Activated CD4-positive, alpha-beta T cell treated with anti-CD3 and anti-CD28 coated beads, Interleukin-2, amount 10 ng/mL, durations not matched to agents 7 days and 5 days (primary cell): ENCODE measurements around the gene SLC25A13. TPM values are rescaled to one million over a fixed set of nuclear protein-coding genes. Genes with fewer than 3 reads are reported as not detected.

Experiments used
- CTCF ChIA-PET: fragments of 350-600 bp; sonication (Branson Sonifier 250); formaldehyde crosslinking; loops from one replicate; lab custom pipeline; 2021; ENCODE audit warnings: antibody characterized with exemption; lab: Charles Lee
- POLR2A ChIA-PET: fragments of 350-600 bp; sonication (Branson Sonifier 250); formaldehyde crosslinking; loops from one replicate; lab custom pipeline; 2021; ENCODE audit warnings: antibody characterized with exemption; lab: Charles Lee
- DNase-seq: peaks from one replicate; pipeline ENCODE4 v3.0.0-alpha.2; 2020
- H3K27ac Mint-ChIP-seq: one replicate; pipeline ENCODE4 v1.8.0; 2021; ENCODE audit warnings: mild to moderate bottlenecking, moderate library complexity, mixed read lengths
- H3K27me3 Mint-ChIP-seq: one replicate; pipeline ENCODE4 v1.8.0; 2021; ENCODE audit warnings: mixed read lengths
- H3K36me3 Mint-ChIP-seq: one replicate; pipeline ENCODE4 v1.8.0; 2021; ENCODE audit warnings: low read depth, mixed read lengths
- H3K4me1 Mint-ChIP-seq: one replicate; pipeline ENCODE4 v1.8.0; 2021; ENCODE audit warnings: mixed read lengths
- H3K4me3 Mint-ChIP-seq: one replicate; pipeline ENCODE4 v1.8.0; 2021; ENCODE audit warnings: mild to moderate bottlenecking, moderate library complexity, mixed read lengths
- H3K9me3 Mint-ChIP-seq: one replicate; pipeline ENCODE4 v1.8.0; 2021; ENCODE audit warnings: mixed read lengths
- total RNA-seq, 2 experiments: library from RNA; stranded (reverse); gene quantifications; one replicate each; pipeline ENCODE4 v1.2.3, GENCODE V29; 2021

The SLC25A13 gene
- total RNA-seq, 2 experiments from 2014 or later, result 7.4 to 8.8 TPM

DNA sequence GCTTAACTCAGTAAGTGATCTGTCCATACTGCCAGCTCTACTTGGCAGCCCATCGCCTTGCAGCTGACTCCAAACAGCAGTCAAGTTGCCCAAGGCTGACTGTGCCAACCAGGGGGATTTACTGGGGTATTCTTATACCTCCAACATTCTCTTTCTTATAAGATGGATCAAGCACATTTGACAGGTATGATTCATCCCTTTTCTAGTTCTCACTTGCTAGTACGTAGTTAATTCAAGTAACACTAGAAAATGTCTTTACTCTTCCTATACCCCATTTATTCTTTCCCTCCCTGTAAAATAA, 77.0 kb downstream of the SLC25A13 start:
- no peaks in the 10 kb centered on the region for H3K36me3 Mint-ChIP-seq
- H3K4me1 Mint-ChIP-seq, result no peaks in the 10 kb centered on the region
- POLR2A ChIA-PET, result no interaction called here
- DNase-seq, result no peak
- no peaks in the 10 kb centered on the region for H3K9me3 Mint-ChIP-seq
- H3K27me3 Mint-ChIP-seq, result no peaks in the 10 kb centered on the region
- no peak overlapping the region for H3K27ac Mint-ChIP-seq
- CTCF ChIA-PET, result no interaction called here
- no peak overlapping the region for H3K4me3 Mint-ChIP-seq

DNA sequence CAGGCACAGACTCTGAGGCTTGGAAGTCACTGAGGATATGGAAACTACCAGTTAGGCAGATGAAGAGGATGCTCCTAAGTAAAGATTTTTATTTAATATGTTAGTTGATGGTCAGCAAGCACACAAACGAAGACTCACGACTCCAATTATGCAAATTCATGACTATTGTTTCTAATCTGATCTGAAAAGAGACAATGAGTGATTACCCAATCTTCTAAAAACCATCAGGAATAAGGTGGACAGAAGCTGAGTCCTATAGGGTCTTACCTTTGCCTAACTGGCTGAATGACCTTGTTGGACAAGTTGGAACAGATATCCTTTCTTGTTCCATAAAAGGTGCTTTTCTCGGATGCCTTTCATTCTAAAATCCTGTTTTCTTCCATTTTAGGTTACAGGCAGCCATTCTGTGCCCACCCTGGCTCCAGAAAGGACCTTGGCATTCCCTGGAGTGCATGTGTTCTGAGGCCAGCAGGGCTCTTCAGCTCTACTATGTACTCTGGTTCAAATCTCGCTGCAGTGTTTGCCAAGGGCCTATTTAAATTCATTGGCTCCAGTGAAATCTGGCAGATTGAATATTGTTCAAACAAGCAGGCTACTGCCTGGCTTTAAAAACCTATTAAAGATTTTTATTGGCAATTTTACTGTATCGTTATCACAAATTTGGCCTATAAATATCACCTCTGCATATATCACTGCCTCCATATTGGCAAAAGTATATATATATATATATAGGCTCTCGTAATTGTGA, 77.5 kb downstream of the SLC25A13 start:
- Mint-ChIP-seq H3K27ac (no peak overlapping the region), H3K9me3 (no peaks in the 10 kb centered on the region), H3K4me3 (no peak overlapping the region), H3K27me3 (no peaks in the 10 kb centered on the region), H3K36me3 (no peaks in the 10 kb centered on the region), H3K4me1 (no peaks in the 10 kb centered on the region)
- DNase-seq, result no peak
- ChIA-PET CTCF (no interaction called here), POLR2A (no interaction called here)

DNA sequence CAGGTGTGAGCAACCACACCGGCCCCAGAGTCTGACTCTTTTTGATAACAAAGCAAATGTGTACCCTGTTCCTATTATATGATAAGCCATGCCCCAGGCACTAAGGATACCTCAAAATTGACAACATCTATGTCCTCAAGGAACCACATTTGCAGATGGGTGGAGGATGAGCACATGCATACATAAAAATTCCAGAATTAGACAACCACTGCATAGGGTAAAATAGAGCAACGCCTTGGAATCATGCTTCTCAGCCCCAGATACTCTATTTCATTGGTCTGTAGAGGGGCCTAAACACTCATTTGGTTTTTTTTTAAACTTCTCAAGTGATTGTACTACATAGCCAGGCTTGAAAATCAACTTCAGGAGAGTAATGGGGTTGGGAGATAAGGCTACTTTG, 78.7 kb downstream of the SLC25A13 start:
- H3K4me1 Mint-ChIP-seq, result no peaks in the 10 kb centered on the region
- no peak for DNase-seq
- H3K4me3 Mint-ChIP-seq, result no peak overlapping the region
- ChIA-PET CTCF (no interaction called here), POLR2A (no interaction called here)
- H3K9me3 Mint-ChIP-seq, result no peaks in the 10 kb centered on the region
- no peaks in the 10 kb centered on the region for H3K36me3 Mint-ChIP-seq
- no peak overlapping the region for H3K27ac Mint-ChIP-seq
- H3K27me3 Mint-ChIP-seq, result no peaks in the 10 kb centered on the region

DNA sequence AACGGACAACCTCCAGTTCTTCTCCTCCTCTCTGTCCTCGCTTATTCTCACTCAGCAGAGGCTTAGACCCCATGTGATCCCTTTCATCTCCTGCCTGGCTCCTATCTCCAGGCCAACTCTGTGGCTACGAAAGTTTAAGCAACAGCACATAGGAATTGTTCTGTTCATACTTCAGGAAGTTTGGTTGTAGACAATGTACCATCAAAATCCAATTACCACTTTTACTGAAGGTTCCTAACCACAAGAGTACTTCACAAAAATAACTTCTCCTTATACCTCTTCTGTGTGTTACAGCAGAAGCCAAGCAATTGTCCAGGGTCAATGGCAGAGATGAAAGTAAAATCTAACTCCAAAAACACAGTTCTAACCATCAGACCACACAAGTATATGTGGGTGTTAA, 80.0 kb downstream of the SLC25A13 start:
- no peaks in the 10 kb centered on the region for H3K9me3 Mint-ChIP-seq
- no peaks in the 10 kb centered on the region for H3K27me3 Mint-ChIP-seq
- no peaks in the 10 kb centered on the region for H3K36me3 Mint-ChIP-seq
- H3K27ac Mint-ChIP-seq, result no peak overlapping the region
- DNase-seq, result no peak
- no peaks in the 10 kb centered on the region for H3K4me1 Mint-ChIP-seq
- no peak overlapping the region for H3K4me3 Mint-ChIP-seq
- ChIA-PET POLR2A (no interaction called here), CTCF (no interaction called here)

DNA sequence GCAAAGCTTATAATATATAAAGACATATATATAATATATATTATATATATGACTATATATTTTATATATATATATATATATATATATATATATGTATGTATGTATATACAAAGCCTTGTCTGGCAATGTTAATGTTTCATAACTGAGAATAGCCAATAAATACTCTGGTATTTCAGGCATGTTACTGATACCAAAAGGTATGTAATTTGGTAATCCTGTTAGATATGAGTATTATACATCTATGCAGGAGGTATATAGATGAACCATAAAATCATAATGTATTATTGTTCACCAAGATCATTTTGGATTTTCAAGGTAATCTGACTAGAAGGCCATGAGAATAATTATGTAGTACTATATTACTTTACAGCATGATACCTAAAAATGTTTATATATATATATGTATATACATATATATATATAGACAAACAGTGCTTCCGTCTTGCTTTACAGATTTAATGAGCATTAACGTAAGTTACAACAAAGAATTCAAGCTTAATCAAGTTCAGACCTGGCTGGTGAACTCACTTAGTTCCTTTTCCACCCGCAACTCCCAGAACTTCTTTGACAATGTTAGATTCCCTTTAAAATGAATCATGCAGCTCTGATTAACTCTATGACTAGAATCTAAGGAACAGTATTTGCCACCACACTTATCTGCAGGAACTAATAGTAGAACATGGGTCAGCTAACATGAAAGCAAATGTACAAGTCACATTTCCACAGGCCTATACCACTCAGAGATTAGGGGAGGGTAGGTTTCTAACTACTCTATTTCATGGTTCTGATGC, 82.7 kb downstream of the SLC25A13 start:
- Mint-ChIP-seq H3K27ac (no peak overlapping the region), H3K4me3 (no peak overlapping the region), H3K4me1 (no peaks in the 10 kb centered on the region), H3K36me3 (no peaks in the 10 kb centered on the region), H3K27me3 (no peaks in the 10 kb centered on the region), H3K9me3 (no peaks in the 10 kb centered on the region)
- CTCF ChIA-PET, result no interaction called here
- POLR2A ChIA-PET, result no interaction called here
- no peak for DNase-seq

DNA sequence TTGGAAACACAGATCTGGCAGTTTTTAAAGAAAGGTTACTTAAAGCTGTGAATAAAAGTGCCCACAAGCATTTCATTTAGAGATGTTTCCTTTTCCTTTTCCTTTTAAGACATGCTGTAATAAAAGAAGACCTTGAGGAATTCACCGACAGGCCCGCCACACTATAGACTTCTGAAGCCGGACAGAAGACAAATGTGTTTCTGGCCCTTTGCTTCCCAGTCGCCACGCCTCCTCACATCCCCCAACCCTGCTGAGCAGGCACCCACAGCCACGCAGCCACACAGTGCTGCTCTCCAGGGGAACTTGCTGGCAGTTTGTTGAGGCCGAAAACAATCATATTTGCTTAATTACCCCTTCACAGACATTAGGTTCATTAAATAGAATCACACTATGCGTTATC, 83.4 kb downstream of the SLC25A13 start:
- CTCF ChIA-PET, result no interaction called here

DNA sequence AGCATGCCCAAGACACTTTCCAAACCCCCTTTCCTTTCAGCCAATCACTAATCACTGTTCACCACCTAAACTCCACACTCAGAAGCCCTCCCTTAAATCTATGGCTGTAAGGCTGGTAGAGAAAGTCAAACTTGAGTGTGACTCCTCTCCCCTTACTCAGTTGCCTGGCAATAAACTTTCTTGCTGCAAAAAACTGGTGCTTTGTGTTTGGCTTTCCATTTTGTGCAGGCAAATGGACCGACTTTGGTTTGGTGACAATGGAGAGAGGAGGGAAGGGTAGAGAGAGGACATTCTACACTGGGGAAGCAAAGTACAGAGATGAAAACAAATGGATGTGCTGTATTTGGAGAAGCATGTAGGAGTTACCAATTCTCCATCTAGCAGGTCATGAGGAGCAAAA, 84.9 kb downstream of the SLC25A13 start:
- CTCF ChIA-PET, result no interaction called here
- Mint-ChIP-seq H3K36me3 (no peaks in the 10 kb centered on the region), H3K4me3 (no peak overlapping the region)

More for the DNA sequence above, 83.4 kb downstream of the SLC25A13 start:
- Mint-ChIP-seq H3K4me1 (no peaks in the 10 kb centered on the region), H3K4me3 (no peak overlapping the region), H3K9me3 (no peaks in the 10 kb centered on the region), H3K27ac (no peak overlapping the region), H3K27me3 (no peaks in the 10 kb centered on the region), H3K36me3 (no peaks in the 10 kb centered on the region)
- no peak for DNase-seq
- POLR2A ChIA-PET, result no interaction called here

DNA sequence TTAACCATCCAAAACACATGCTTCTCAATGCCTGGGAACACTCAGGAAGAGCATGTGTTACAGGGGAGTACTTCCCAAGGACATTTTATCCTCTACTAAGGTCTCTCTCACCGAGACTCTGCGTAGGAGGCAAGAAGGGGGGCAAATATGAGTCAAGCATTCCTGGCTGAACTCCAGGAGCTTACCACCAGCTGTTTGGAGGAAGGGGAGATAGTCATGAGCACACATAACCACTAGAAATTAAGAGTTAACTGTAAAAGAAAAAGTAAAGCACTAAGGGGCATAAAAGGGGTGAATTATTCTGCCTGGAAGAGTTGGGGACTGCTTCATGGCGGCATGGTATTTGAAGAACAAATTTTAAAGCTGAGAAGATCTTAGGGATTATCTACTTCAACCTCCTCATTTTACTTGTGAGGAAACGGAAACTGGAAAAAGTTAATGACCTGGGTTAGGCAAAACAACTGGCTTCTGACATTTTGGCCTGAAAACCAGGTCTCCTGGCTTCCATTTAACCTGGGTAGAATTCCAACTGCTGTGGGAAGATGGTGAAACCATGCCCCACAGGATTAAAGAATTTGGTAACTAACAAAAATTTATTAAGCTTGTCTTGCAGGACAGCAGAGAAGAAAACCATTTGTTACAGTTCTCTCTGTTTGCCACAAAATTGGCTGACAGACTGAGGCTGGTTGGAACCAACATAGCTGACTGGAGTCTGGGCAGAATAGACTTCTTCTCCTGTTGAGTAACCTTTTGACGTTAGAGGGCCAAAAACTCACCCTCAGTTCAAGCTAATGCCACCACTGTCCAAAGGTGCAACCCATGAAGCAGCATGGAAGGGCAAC, 85.5 kb downstream of the SLC25A13 start:
- Mint-ChIP-seq H3K4me1 (no peaks in the 10 kb centered on the region), H3K4me3 (no peak overlapping the region), H3K36me3 (peaks cover 2% of the 10 kb centered on the region), H3K27me3 (no peaks in the 10 kb centered on the region), H3K9me3 (no peaks in the 10 kb centered on the region), H3K27ac (no peak overlapping the region)
- CTCF ChIA-PET, result no interaction called here
- no peak for DNase-seq
- POLR2A ChIA-PET, result no interaction called here

More for the DNA sequence above, 84.9 kb downstream of the SLC25A13 start:
- POLR2A ChIA-PET, result no interaction called here
- Mint-ChIP-seq H3K9me3 (no peaks in the 10 kb centered on the region), H3K27ac (no peak overlapping the region), H3K27me3 (no peaks in the 10 kb centered on the region), H3K4me1 (no peaks in the 10 kb centered on the region)
- DNase-seq, result no peak

DNA sequence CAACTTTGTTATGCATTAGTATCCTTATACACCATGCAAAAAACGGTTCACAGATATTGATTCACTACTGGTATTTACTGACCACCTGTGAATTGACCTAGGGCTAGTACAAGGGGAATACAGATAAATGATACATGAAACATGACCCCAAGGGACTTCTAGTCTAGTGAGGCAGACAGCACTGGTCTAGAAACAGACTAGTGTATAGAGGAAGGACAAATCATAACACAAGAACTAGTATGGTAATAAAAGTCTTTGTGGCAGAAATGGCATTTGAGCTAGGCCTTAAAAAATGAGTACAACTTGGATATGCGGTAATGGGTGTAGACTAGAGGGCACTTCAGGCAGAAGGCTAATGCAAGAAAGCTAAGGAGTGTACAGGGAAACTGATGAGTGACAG, 86.6 kb downstream of the SLC25A13 start:
- H3K9me3 Mint-ChIP-seq, result no peaks in the 10 kb centered on the region
- H3K36me3 Mint-ChIP-seq, result peaks cover 10% of the 10 kb centered on the region
- no peaks in the 10 kb centered on the region for H3K27me3 Mint-ChIP-seq
- POLR2A ChIA-PET, result no interaction called here
- CTCF ChIA-PET, result interaction anchor here (0.6 kb wide), 1 partner anchor 923 kb away, joined by 3 read pairs; no protein-coding TSS in a partner anchor
- no peaks in the 10 kb centered on the region for H3K4me1 Mint-ChIP-seq
- H3K27ac Mint-ChIP-seq, result no peak overlapping the region
- no peak overlapping the region for H3K4me3 Mint-ChIP-seq
- no peak for DNase-seq

DNA sequence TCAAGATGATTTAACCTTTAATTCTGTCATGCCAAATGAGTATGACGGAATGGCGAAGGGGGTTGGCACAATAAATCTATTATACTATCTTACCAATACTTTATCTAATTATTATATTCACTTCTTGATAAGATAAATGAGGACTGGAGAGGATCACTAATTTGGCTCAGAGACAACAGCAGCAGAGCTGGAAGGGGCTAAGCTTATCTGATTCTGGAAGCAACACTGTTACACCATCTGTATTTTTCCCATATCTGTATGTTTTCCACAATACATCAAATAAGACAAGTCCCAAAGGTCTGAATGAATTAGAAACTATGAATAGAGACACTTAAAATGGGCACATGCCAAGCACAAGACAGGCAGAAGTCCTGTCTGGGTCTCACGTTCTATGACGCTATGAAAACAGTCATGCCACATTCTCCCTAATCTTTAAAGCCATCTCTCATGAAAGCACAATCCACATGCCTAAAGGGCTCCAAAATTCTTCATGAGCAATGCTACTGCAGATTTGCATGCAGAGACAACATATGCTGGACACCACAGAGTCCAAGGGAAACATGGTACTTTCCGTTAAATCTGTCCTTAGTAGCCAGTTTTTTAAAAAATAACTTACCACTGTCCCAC, 88.3 kb downstream of the SLC25A13 start:
- POLR2A ChIA-PET, result no interaction called here
- DNase-seq, result no peak
- H3K27ac Mint-ChIP-seq, result no peak overlapping the region

DNA sequence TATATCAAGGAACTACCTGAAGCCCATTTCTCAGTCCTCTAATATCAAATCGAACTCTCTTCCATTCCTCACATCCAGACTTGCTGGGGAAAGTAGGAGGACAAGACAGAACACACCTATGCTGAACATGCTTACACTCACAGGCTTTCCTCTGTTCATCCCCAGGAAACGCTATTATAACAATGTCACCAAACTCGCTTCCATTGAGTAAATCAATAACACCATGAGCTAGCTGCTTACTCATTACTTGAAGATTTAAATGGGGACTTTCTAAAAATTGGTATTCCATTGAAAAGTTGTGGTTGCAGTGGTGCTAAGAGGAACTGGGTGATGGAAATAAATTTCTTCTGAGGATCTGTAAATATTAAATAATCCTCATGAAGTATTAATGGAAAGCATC, 88.8 kb downstream of the SLC25A13 start:
- no peak overlapping the region for H3K4me3 Mint-ChIP-seq
- peaks cover 6% of the 10 kb centered on the region for H3K9me3 Mint-ChIP-seq
- ChIA-PET CTCF (interaction anchor here (1.0 kb wide), 1 partner anchor 65 kb away, joined by 3 read pairs; no protein-coding TSS in a partner anchor), POLR2A (no interaction called here)
- H3K4me1 Mint-ChIP-seq, result no peaks in the 10 kb centered on the region
- no peak overlapping the region for H3K27ac Mint-ChIP-seq
- H3K27me3 Mint-ChIP-seq, result no peaks in the 10 kb centered on the region
- no peak for DNase-seq
- H3K36me3 Mint-ChIP-seq, result peaks cover 16% of the 10 kb centered on the region

More for the DNA sequence above, 88.3 kb downstream of the SLC25A13 start:
- H3K9me3 Mint-ChIP-seq, result peaks cover 4% of the 10 kb centered on the region
- CTCF ChIA-PET, result no interaction called here
- H3K27me3 Mint-ChIP-seq, result no peaks in the 10 kb centered on the region
- H3K36me3 Mint-ChIP-seq, result peaks cover 14% of the 10 kb centered on the region
- no peak overlapping the region for H3K4me3 Mint-ChIP-seq
- H3K4me1 Mint-ChIP-seq, result no peaks in the 10 kb centered on the region

DNA sequence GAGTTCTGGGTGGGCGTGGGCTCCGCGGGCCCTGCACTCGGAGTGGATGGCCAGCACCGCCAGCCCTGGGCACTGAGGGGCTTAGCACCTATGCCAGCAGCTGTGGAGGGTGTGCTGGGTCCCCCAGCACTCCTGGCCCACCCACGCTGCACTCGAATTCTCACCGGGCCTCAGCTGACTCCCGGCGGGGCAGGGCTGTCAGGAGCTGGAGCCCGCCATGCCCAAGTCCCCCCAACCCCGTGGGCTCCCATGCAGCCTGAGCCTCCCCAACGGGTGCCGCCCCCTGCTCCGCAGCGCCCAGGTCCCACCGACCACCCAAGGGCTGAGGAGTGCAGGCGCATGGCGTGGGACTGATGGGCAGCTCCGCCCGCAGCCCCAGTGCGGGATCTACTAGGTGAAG, 93.1 kb downstream of the SLC25A13 start:
- Mint-ChIP-seq H3K27me3 (no peaks in the 10 kb centered on the region), H3K36me3 (peaks cover 16% of the 10 kb centered on the region), H3K9me3 (peaks cover 6% of the 10 kb centered on the region), H3K4me1 (no peaks in the 10 kb centered on the region), H3K4me3 (no peak overlapping the region), H3K27ac (no peak overlapping the region)
- ChIA-PET POLR2A (no interaction called here), CTCF (interaction anchor here (0.9 kb wide), 1 partner anchor 155 kb away, joined by 3 read pairs; no protein-coding TSS in a partner anchor)
- no peak for DNase-seq
